Neural cell (in vitro differentiated cells): ENCODE results near the gene GNG10. TPM values are rescaled to one million over a fixed set of nuclear protein-coding genes. Genes with fewer than 3 reads are reported as not detected.

Experiments used
- H2AFZ ChIP-seq: fragments of 200-600, 300-800 bp; sonication (generic), shearing (Covaris generic); 2 replicates; pipeline ENCODE4 v1.6.0; 2014; ENCODE audit warnings: low read depth, mild to moderate bottlenecking, antibody characterized with exemption, low read length, moderate library complexity
- H3F3A ChIP-seq: fragments of 200-600 bp; shearing (Covaris generic); 2 replicates; pipeline ENCODE4 v1.6.1; 2016; ENCODE audit warnings: mild to moderate bottlenecking, moderate library complexity, mixed read lengths, antibody characterized with exemption, low read length; ENCODE audit not compliant: insufficient read depth, poor library complexity, severe bottlenecking
- H3K27ac ChIP-seq: fragments of 200-600, 300-800 bp; sonication (generic), shearing (Covaris generic); 2 replicates; pipeline ENCODE4 v1.5.1; 2014; ENCODE audit warnings: mild to moderate bottlenecking, low read length, moderate library complexity
- H3K27me3 ChIP-seq: fragments of 300-800, 200-600 bp; sonication (generic), shearing (Covaris generic); 2 replicates; pipeline ENCODE4 v1.6.0; 2014; ENCODE audit warnings: mild to moderate bottlenecking, low read depth, low read length, moderate library complexity; ENCODE audit not compliant: insufficient read depth
- H3K36me3 ChIP-seq: fragments of 300-800, 200-600 bp; sonication (generic), shearing (Covaris generic); 2 replicates; pipeline ENCODE4 v1.5.1; 2014; ENCODE audit warnings: mild to moderate bottlenecking, antibody characterized with exemption, low read length, moderate library complexity; ENCODE audit not compliant: insufficient read depth
- H3K4me2 ChIP-seq: fragments of 300-800, 200-600 bp; sonication (generic), shearing (Covaris generic); 2 replicates; pipeline ENCODE4 v1.6.0; 2014; ENCODE audit warnings: mild to moderate bottlenecking, low read length
- H3K4me3 ChIP-seq: fragments of 300-800, 200-600 bp; sonication (generic), shearing (Covaris generic); 2 replicates; pipeline ENCODE4 v1.5.1; 2014; ENCODE audit warnings: mild to moderate bottlenecking, low read length, moderate library complexity
- H3K79me2 ChIP-seq: fragments of 200-600 bp; shearing (Covaris generic); replicated peaks from 2 replicates; pipeline ENCODE4 v1.6.0; 2014; ENCODE audit warnings: mild to moderate bottlenecking, low read length, moderate library complexity; ENCODE audit not compliant: insufficient read depth
- H3K9ac ChIP-seq: fragments of 300-800, 200-600 bp; sonication (generic), shearing (Covaris generic); 2 replicates; pipeline ENCODE4 v1.6.1; 2016; ENCODE audit warnings: mild to moderate bottlenecking, low read length, mixed read lengths
- H3K9me2 ChIP-seq: fragments of 200-600 bp; shearing (Covaris generic); 2 replicates; pipeline ENCODE4 v1.6.1; 2016; ENCODE audit warnings: mild to moderate bottlenecking, low read length, mixed read lengths; ENCODE audit not compliant: insufficient read depth
- H3K9me3 ChIP-seq: fragments of 200-600, 300-800 bp; sonication (generic), shearing (Covaris generic); 2 replicates; pipeline ENCODE4 v1.6.1; 2016; ENCODE audit warnings: mild to moderate bottlenecking, mixed run types, low read length, moderate library complexity, mixed read lengths
- H4K20me1 ChIP-seq: fragments of 200-600 bp; shearing (Covaris generic); 2 replicates; pipeline ENCODE4 v1.6.1; 2016; ENCODE audit warnings: mild to moderate bottlenecking, mixed run types; ENCODE audit not compliant: insufficient read depth
- EP300 ChIP-seq: fragments of 450-650 bp; conservative IDR thresholded peaks from 2 replicates; pipeline ENCODE4 v1.6.1; 2014; ENCODE audit warnings: antibody characterized with exemption, mild to moderate bottlenecking, moderate library complexity; ENCODE audit not compliant: poor library complexity, severe bottlenecking
- EZH2 ChIP-seq: fragments of 200-600, 300-800 bp; shearing (Covaris generic), sonication (generic); IDR thresholded peaks from 2 replicates; pipeline ENCODE4 v1.6.1; 2014; ENCODE audit warnings: antibody characterized with exemption, low read length, borderline replicate concordance, mild to moderate bottlenecking; ENCODE audit not compliant: insufficient read depth, poor library complexity, severe bottlenecking
- MXI1 ChIP-seq: fragments of 450-650 bp; conservative IDR thresholded peaks from 2 replicates; pipeline ENCODE4 v1.6.1; 2014; ENCODE audit warnings: antibody characterized with exemption, mild to moderate bottlenecking; ENCODE audit not compliant: poor library complexity, severe bottlenecking
- POLR2AphosphoS5 ChIP-seq: IDR thresholded peaks from 2 replicates; pipeline ENCODE4 v1.6.1; 2012
- RAD21 ChIP-seq: fragments of 450-650 bp; conservative IDR thresholded peaks from 2 replicates; pipeline ENCODE4 v1.6.1; 2014; ENCODE audit warnings: antibody characterized with exemption, mild to moderate bottlenecking, moderate library complexity
- SMC3 ChIP-seq: fragments of 450-650 bp; conservative IDR thresholded peaks from 2 replicates; pipeline ENCODE4 v1.6.1; 2014; ENCODE audit warnings: antibody characterized with exemption, mild to moderate bottlenecking, moderate library complexity; ENCODE audit not compliant: poor library complexity
- TAF1 ChIP-seq: IDR thresholded peaks from 2 replicates; pipeline ENCODE4 v1.6.1; 2012; ENCODE audit warnings: low read depth
- polyA plus RNA-seq: library from polyadenylated mRNA; depleted of rRNA; stranded (reverse); fragments of >200 nt; gene quantifications from 2 replicates; pipeline ENCODE4 v1.2.3, GENCODE V29; 2014
- TF ChIP-seq, protein P1 (sequence below): fragments of 450-650 bp; IDR thresholded peaks from 2 replicates; pipeline ENCODE4 v1.5.1; 2014; ENCODE audit warnings: antibody characterized with exemption, mild to moderate bottlenecking, moderate library complexity; ENCODE audit not compliant: poor library complexity, severe bottlenecking
- TF ChIP-seq, protein P2 (sequence below): IDR thresholded peaks from 2 replicates; pipeline ENCODE4 v1.6.1; 2012; ENCODE audit warnings: borderline replicate concordance

Gene GNG10
- polyA plus RNA-seq, 1 donor from 2014 or later = 69.6 TPM

DNA sequence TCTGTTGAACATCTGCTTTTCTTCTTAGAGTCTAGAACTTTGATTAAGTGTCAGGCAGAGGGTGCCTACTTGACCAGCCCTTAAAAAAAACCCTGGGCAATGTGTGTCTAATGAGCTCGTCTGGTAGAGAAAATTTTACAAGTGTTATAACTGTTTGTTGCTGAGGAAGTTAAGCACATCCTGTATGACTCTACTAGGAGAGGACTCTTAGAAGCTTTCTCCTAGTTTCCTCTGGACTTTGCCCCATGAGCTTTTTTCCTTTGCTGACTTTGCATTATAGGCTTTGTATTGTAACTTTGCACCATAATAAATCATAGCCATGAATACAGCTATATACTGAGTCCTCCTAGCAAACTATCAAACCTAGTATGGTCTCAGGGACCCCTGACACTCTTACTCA lies 39.4 kb downstream of the GNG10 start:
- no peaks in the 10 kb centered on the region for H3K36me3 ChIP-seq
- H4K20me1 ChIP-seq = no peaks in the 10 kb centered on the region
- H3K27ac ChIP-seq = no peak overlapping the region

DNA sequence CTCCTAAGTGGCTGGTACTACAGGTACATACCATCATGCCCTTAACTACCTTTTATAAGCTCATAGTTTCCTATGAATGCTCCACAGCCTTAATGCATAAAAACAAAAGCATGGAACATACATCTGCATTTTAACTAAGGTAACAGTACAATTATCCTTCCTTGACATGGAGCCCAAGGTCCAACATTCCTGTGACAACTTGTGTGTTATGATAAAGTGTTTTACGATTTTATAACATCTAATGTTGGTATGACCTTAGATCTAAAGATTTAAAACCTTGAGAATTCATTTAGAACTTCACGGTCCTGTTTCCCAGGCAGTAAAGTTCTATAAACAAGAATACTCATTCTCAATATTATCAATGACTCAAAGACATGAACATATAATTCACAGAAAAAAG lies 43.1 kb downstream of the GNG10 start:
- H3F3A ChIP-seq = no peaks in the 10 kb centered on the region
- no peaks in the 10 kb centered on the region for H3K36me3 ChIP-seq
- TF ChIP-seq, protein P1, sequence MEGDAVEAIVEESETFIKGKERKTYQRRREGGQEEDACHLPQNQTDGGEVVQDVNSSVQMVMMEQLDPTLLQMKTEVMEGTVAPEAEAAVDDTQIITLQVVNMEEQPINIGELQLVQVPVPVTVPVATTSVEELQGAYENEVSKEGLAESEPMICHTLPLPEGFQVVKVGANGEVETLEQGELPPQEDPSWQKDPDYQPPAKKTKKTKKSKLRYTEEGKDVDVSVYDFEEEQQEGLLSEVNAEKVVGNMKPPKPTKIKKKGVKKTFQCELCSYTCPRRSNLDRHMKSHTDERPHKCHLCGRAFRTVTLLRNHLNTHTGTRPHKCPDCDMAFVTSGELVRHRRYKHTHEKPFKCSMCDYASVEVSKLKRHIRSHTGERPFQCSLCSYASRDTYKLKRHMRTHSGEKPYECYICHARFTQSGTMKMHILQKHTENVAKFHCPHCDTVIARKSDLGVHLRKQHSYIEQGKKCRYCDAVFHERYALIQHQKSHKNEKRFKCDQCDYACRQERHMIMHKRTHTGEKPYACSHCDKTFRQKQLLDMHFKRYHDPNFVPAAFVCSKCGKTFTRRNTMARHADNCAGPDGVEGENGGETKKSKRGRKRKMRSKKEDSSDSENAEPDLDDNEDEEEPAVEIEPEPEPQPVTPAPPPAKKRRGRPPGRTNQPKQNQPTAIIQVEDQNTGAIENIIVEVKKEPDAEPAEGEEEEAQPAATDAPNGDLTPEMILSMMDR = no peak
- TF ChIP-seq MXI1 = no peak
- TF ChIP-seq POLR2AphosphoS5 = no peak
- TF ChIP-seq RAD21 = no peak
- TF ChIP-seq SMC3 = no peak
- TF ChIP-seq EP300 = no peak
- TF ChIP-seq EZH2 = no peak
- no peak for TF ChIP-seq TAF1
- H2AFZ ChIP-seq = no peak overlapping the region
- H3K27me3 ChIP-seq = no peaks in the 10 kb centered on the region
- H3K27ac ChIP-seq = no peak overlapping the region
- no peaks in the 10 kb centered on the region for H4K20me1 ChIP-seq
- H3K9me2 ChIP-seq = no peaks in the 10 kb centered on the region
- no peaks in the 10 kb centered on the region for H3K9me3 ChIP-seq
- H3K9ac ChIP-seq = no peak overlapping the region
- H3K4me2 ChIP-seq = no peak overlapping the region
- H3K4me3 ChIP-seq = no peak overlapping the region
- no peaks in the 10 kb centered on the region for H3K79me2 ChIP-seq

More for the DNA sequence above, 39.4 kb downstream of the GNG10 start:
- Histone ChIP-seq H3K9me3 (no peaks in the 10 kb centered on the region), H3F3A (no peaks in the 10 kb centered on the region), H3K4me2 (no peak overlapping the region), H3K4me3 (no peak overlapping the region), H3K27me3 (no peaks in the 10 kb centered on the region), H3K9ac (no peak overlapping the region), H2AFZ (no peak overlapping the region), H3K9me2 (no peaks in the 10 kb centered on the region), H3K79me2 (no peaks in the 10 kb centered on the region)
- TF ChIP-seq EZH2 (no peak), MXI1 (no peak), SMC3 (no peak), EP300 (no peak), TAF1 (no peak)
- TF ChIP-seq, protein P2, sequence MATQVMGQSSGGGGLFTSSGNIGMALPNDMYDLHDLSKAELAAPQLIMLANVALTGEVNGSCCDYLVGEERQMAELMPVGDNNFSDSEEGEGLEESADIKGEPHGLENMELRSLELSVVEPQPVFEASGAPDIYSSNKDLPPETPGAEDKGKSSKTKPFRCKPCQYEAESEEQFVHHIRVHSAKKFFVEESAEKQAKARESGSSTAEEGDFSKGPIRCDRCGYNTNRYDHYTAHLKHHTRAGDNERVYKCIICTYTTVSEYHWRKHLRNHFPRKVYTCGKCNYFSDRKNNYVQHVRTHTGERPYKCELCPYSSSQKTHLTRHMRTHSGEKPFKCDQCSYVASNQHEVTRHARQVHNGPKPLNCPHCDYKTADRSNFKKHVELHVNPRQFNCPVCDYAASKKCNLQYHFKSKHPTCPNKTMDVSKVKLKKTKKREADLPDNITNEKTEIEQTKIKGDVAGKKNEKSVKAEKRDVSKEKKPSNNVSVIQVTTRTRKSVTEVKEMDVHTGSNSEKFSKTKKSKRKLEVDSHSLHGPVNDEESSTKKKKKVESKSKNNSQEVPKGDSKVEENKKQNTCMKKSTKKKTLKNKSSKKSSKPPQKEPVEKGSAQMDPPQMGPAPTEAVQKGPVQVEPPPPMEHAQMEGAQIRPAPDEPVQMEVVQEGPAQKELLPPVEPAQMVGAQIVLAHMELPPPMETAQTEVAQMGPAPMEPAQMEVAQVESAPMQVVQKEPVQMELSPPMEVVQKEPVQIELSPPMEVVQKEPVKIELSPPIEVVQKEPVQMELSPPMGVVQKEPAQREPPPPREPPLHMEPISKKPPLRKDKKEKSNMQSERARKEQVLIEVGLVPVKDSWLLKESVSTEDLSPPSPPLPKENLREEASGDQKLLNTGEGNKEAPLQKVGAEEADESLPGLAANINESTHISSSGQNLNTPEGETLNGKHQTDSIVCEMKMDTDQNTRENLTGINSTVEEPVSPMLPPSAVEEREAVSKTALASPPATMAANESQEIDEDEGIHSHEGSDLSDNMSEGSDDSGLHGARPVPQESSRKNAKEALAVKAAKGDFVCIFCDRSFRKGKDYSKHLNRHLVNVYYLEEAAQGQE = no peak
